ENCODE results near the gene RPL22. TPM values are rescaled to one million over a fixed set of nuclear protein-coding genes. Genes with fewer than 3 reads are reported as not detected.

The RPL22 gene
- total RNA-seq, 1 donor from 2014 or later, result 153 TPM

- FAIRE-seq (no peak), DNase-seq (ENCODE audit: low read depth) (no peak)
- TF ChIP-seq CTCF (IDR thresholded peaks at IDR 0.05; ENCODE audit: insufficient read depth, low read length, severe bottlenecking), result no peak
- Histone ChIP-seq H3K27me3 (ENCODE audit: control insufficient read depth, insufficient read depth, low read length) (no peaks in the 10 kb centered on the region), H3K36me3 (ENCODE audit: control insufficient read depth, insufficient read depth, low read length) (peaks cover 8% of the 10 kb centered on the region), H3K4me3 (ENCODE audit: low read depth, low read length) (peak overlapping the region; percentile 56)
Observed at GRCh38 chr1:6206520-6206855, 7.1 kb upstream of the RPL22 start.

- peak within 1 kb of the TSS; percentile 56 for H3K4me3 ChIP-seq (ENCODE audit: low read depth, low read length)
- no peak for FAIRE-seq
- peaks cover 8% of the 10 kb centered on the region for H3K36me3 ChIP-seq (ENCODE audit: control insufficient read depth, insufficient read depth, low read length)
- peak; percentile 51 for DNase-seq (ENCODE audit: low read depth)
- TF ChIP-seq CTCF (IDR thresholded peaks at IDR 0.05; ENCODE audit: insufficient read depth, low read length, severe bottlenecking), result no peak
- H3K27me3 ChIP-seq (ENCODE audit: control insufficient read depth, insufficient read depth, low read length), result no peaks in the 10 kb centered on the region
Observed at GRCh38 chr1:6205849-6206519, 6.6 kb upstream of the RPL22 start, which contains the start of gene RNF207. Gene RNF207, plus strand, starts transcription at chr1:6206119. Its CDS starts 417 bp downstream, at chr1:6206536.

- no peaks in the 10 kb centered on the region for H3K27me3 ChIP-seq (ENCODE audit: control insufficient read depth, insufficient read depth, low read length)
- no peak overlapping the region for H3K4me3 ChIP-seq (ENCODE audit: low read depth, low read length)
- H3K36me3 ChIP-seq (ENCODE audit: control insufficient read depth, insufficient read depth, low read length), result peaks cover 1% of the 10 kb centered on the region
- no peak for FAIRE-seq
- no peak for TF ChIP-seq CTCF (IDR thresholded peaks at IDR 0.05; ENCODE audit: insufficient read depth, low read length, severe bottlenecking)
- no peak for DNase-seq (ENCODE audit: low read depth)
Observed at GRCh38 chr1:6202256-6202655, 2.9 kb upstream of the RPL22 start.

GRCh38 chr1:6200188-6200809, 904 bp upstream of the RPL22 start:
- DNase-seq (ENCODE audit: low read depth) (no peak), FAIRE-seq (no peak)
- no peaks in the 10 kb centered on the region for H3K27me3 ChIP-seq (ENCODE audit: control insufficient read depth, insufficient read depth, low read length)
- peak overlapping the region; percentile 97 for H3K4me3 ChIP-seq (ENCODE audit: low read depth, low read length)
- peaks cover 7% of the 10 kb centered on the region for H3K36me3 ChIP-seq (ENCODE audit: control insufficient read depth, insufficient read depth, low read length)
- no peak for TF ChIP-seq CTCF (IDR thresholded peaks at IDR 0.05; ENCODE audit: insufficient read depth, low read length, severe bottlenecking)

GRCh38 chr1:6198646-6199297, 623 bp downstream of the RPL22 start:
- no peak for FAIRE-seq
- H3K4me3 ChIP-seq (ENCODE audit: low read depth, low read length), result peak overlapping the region; percentile 97
- H3K36me3 ChIP-seq (ENCODE audit: control insufficient read depth, insufficient read depth, low read length), result peaks cover 14% of the 10 kb centered on the region
- H3K27me3 ChIP-seq (ENCODE audit: control insufficient read depth, insufficient read depth, low read length), result no peaks in the 10 kb centered on the region
- no peak for TF ChIP-seq CTCF (IDR thresholded peaks at IDR 0.05; ENCODE audit: insufficient read depth, low read length, severe bottlenecking)
- no peak for DNase-seq (ENCODE audit: low read depth)
